Thoracic aorta (tissue), 2 donors: ENCODE results near the gene VSIG10L2. TPM values are rescaled to one million over a fixed set of nuclear protein-coding genes. Genes with fewer than 3 reads are reported as not detected.

Source experiments
- ATAC-seq: fragments of 150-250 bp; one replicate; pipeline ENCODE4 v1.8.0; 2017; ENCODE audit warnings: low read depth; ENCODE audit not compliant: insufficient number of reproducible peaks, low FRiP score
- DNase-seq: peaks from one replicate; pipeline ENCODE4 v3.0.0-alpha.2; 2020; ENCODE audit warnings: low spot score
- H3K27ac ChIP-seq, 2 donors: fragments of 200-600 bp; sonication (generic); 1 replicate in 1 of 2; 2 replicates in 1 of 2; pipeline ENCODE4 v1.5.1; 2016; ENCODE audit warnings: mild to moderate bottlenecking in 2 of 2, moderate library complexity in 2 of 2
- H3K27me3 ChIP-seq: fragments of 200-600 bp; sonication (generic); replicated peaks from 2 replicates; pipeline ENCODE4 v1.6.0; 2016; ENCODE audit warnings: mild to moderate bottlenecking; ENCODE audit not compliant: insufficient read depth
- H3K36me3 ChIP-seq: fragments of 200-600 bp; sonication (generic); one replicate; pipeline ENCODE4 v1.5.1; 2016
- H3K4me1 ChIP-seq, 2 donors: fragments of 200-600 bp; sonication (generic); 1 replicate in 1 of 2; 2 replicates in 1 of 2; pipeline versions ENCODE4 v1.5.1 to v1.6.0; 2016; ENCODE audit warnings: low read depth in 2 of 2, mild to moderate bottlenecking in 1 of 2; ENCODE audit not compliant: control insufficient read depth in 1 of 2
- H3K4me3 ChIP-seq: fragments of 200-600 bp; sonication (generic); 2 replicates; pipeline ENCODE4 v1.5.1; 2016; ENCODE audit warnings: mild to moderate bottlenecking
- H3K9me3 ChIP-seq: fragments of 200-600 bp; sonication (generic); 2 replicates; pipeline ENCODE4 v1.5.1; 2016
- total RNA-seq, 2 donors: library from RNA; depleted of rRNA; stranded (reverse); fragments of >200 nt; gene quantifications; one replicate each; pipeline versions ENCODE4 v1.1.0 to v1.2.3, GENCODE V29; 2016
- TF ChIP-seq, protein P1 (sequence below): fragments of 200-600 bp; sonication (generic); IDR thresholded peaks from one replicate; pipeline ENCODE4 v1.5.1; 2019; ENCODE audit warnings: antibody characterized with exemption

Gene VSIG10L2
- total RNA-seq, 2 donors from 2014 or later: not detected

DNA sequence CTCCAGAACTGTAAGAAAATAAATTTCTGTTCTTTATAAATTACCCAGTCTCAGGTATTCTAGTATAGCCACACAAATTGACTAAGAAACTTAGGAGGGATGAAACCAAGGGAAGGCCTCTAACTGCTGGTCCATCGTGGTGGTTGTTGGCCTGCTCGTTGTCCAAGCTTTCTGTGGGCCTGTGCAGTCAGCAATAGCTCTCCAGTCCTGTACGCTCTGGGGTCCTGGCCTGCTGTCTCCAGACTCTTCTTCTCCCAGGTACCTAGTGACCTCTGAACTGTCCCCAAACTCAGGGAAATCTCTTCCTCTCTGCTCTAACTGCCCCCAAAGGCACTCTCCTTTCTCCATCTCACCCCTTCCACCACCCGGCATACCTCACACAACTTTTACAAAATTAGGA lies 5.7 kb upstream of the VSIG10L2 start:
- DNase-seq (no peak), ATAC-seq (no peak)
- H3K27ac ChIP-seq: no peak overlapping the region
- no peaks in the 10 kb centered on the region for H3K9me3 ChIP-seq
- no peaks in the 10 kb centered on the region for H3K4me1 ChIP-seq
- no peak overlapping the region for H3K4me3 ChIP-seq
- TF ChIP-seq, protein P1, sequence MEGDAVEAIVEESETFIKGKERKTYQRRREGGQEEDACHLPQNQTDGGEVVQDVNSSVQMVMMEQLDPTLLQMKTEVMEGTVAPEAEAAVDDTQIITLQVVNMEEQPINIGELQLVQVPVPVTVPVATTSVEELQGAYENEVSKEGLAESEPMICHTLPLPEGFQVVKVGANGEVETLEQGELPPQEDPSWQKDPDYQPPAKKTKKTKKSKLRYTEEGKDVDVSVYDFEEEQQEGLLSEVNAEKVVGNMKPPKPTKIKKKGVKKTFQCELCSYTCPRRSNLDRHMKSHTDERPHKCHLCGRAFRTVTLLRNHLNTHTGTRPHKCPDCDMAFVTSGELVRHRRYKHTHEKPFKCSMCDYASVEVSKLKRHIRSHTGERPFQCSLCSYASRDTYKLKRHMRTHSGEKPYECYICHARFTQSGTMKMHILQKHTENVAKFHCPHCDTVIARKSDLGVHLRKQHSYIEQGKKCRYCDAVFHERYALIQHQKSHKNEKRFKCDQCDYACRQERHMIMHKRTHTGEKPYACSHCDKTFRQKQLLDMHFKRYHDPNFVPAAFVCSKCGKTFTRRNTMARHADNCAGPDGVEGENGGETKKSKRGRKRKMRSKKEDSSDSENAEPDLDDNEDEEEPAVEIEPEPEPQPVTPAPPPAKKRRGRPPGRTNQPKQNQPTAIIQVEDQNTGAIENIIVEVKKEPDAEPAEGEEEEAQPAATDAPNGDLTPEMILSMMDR: no peak
- no peaks in the 10 kb centered on the region for H3K36me3 ChIP-seq
- H3K27me3 ChIP-seq: no peaks in the 10 kb centered on the region

DNA sequence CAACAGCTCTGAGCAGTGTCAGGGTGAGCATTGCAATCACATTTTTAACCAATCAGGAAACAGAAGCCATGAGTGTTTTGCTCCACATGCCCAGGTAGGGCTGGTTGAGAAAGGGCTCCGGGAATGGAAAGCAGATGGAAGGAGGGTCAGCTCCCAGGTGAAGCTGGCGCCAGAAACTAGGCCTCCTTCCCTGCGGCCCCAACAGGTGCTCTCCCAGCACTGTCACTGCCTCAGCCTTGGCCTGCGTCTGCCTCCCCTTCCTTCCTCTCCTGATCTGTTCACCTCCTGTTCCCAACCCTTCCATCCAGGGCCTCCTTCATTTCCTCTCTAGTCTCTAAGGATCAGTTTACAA lies 4.6 kb upstream of the VSIG10L2 start:
- H3K27me3 ChIP-seq: no peaks in the 10 kb centered on the region
- no peak overlapping the region for H3K4me3 ChIP-seq
- no peak for DNase-seq
- TF ChIP-seq, protein P1: no peak
- no peak overlapping the region for H3K27ac ChIP-seq
- no peaks in the 10 kb centered on the region for H3K36me3 ChIP-seq
- no peak for ATAC-seq
- no peaks in the 10 kb centered on the region for H3K4me1 ChIP-seq
- no peaks in the 10 kb centered on the region for H3K9me3 ChIP-seq

DNA sequence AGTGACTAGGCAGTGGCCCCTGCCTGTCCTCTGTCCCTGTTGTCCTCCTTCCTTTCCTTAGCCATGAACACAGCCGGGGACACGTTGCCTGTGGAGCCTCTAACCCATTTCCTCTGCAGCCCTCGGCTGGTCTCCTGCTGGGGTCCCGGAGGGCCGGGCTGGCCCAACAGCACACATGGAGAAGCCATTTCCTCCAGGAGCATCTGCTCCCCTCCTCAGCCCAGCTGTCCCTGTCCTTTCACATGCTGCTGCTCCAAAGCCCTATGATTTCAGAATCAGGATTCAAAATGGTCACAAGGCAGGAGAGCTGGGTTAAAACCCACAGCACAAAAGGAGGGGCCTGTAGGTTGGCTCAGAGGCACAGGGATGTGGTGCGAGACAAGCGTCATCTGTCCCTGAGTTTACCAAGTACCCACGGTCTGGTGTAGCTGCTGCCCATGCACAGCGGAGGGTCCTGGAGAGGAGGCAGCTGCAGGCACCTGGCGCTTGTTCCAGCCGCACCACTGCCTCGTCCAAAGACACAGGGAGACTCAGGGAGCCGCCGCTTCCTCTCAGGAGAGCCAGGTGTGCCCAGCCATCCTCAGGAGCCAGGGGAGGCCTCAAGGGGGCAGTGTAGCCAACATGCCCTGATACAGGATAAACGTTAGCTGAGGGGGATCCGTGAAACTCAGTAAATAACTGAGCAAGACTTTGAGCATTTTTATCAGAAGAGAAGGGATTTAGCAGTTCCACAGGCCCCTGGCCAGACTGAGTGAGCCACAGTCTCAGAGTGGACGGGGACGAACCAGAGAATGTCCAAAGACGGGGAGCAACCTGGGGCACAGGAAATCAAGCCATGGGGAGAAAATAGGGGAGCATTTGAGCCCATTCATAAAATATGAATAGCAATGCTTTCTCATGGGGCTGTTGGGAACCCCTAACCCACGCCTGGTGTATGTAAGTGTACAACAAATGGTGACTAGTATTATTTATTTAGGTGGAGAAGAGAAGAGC lies 3.9 kb upstream of the VSIG10L2 start:
- H3K27ac ChIP-seq: no peak overlapping the region
- H3K36me3 ChIP-seq: no peaks in the 10 kb centered on the region
- DNase-seq (no peak), ATAC-seq (no peak)
- no peaks in the 10 kb centered on the region for H3K27me3 ChIP-seq
- no peaks in the 10 kb centered on the region for H3K9me3 ChIP-seq
- H3K4me1 ChIP-seq: no peaks in the 10 kb centered on the region
- no peak overlapping the region for H3K4me3 ChIP-seq
- TF ChIP-seq, protein P1: peak; percentile 44

DNA sequence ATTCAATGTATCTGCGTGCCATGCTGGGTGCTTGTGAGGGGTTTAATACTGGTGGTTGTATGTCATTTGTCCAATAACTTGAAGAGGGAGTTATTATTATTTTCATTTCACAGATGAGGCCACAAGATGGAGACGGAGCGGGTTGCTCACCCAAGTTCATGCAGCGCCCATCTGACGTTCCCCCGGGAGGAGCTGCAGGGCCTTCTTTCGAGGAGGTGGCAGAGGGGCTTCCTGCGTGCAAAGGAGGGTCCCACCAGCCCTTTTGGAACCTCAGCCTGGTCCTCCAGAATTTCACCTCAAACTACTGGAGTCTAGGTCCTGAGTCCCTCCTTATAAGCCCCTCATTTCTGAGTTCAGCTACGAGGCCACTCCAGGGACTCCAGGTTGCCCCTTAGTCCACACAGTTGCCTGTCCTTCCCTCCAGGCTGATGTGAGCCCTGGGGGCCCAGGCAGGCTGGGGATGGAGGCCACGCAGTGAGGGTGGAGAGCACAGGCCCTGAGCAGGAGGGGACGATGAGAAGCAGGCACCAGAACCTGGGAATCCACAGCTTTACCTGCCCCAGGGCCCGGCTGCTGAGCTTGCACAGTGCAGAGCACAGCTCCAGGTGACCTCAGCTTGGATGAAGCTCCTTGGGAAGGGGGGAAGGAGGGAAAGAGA lies 2.9 kb upstream of the VSIG10L2 start:
- TF ChIP-seq, protein P1: no peak
- H3K36me3 ChIP-seq: no peaks in the 10 kb centered on the region
- DNase-seq (no peak), ATAC-seq (no peak)
- H3K9me3 ChIP-seq: no peaks in the 10 kb centered on the region
- H3K27ac ChIP-seq: no peak overlapping the region
- H3K4me3 ChIP-seq: no peak overlapping the region
- H3K4me1 ChIP-seq: no peaks in the 10 kb centered on the region
- H3K27me3 ChIP-seq: no peaks in the 10 kb centered on the region

DNA sequence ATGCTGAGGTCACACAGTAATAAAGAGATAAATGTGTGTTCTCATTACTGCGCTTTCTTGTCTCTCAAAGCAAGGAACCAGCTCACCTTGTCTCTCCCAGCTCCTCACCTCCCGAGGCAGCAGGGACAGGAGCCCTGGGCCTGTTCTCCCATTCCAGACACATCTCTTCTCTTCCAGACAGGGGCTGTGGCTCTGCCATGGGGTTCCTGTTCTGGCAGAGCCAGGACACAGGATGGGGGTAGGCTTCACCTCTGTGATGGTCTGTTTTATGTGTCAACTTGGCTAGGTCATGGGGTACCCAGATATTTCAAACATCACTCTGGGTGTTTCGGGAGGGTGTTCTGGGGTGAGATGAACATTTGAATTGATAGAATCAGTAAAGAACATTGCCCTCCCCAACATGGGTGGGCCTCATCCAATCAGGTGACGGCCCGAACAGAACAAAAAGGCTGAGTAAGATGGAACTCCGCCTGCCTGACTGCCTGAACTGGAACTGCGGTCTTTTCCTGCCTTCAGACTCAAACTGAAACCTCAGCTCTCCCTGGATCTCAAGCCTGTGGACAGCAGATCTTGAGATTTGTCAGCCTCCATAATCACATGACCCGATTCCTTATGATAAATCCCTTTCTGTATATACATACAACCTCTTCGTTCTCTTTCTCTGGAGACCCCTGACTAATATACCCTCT lies 2.0 kb upstream of the VSIG10L2 start:
- Histone ChIP-seq H3K9me3 (no peaks in the 10 kb centered on the region), H3K36me3 (no peaks in the 10 kb centered on the region), H3K27me3 (no peaks in the 10 kb centered on the region), H3K27ac (no peak overlapping the region), H3K4me3 (no peak overlapping the region), H3K4me1 (no peaks in the 10 kb centered on the region)
- DNase-seq: no peak
- no peak for ATAC-seq
- TF ChIP-seq, protein P1: no peak
